ENCODE results near the gene TLE1. TPM values are rescaled to one million over a fixed set of nuclear protein-coding genes. Genes with fewer than 3 reads are reported as not detected.
A peak's percentile ranks its signal among the peaks of the same experiment; 100 is the strongest.

TLE1 gene
- total RNA-seq, 1 donor, result 9.0 TPM

GRCh38 chr9:81669866-81670265 is 19.5 kb downstream of the TLE1 start:
- peaks cover 3% of the 10 kb centered on the region for H4K20me1 ChIP-seq (ENCODE audit: insufficient read depth, low read length)
- H3K27ac ChIP-seq (ENCODE audit: low read depth, low read length), result no peak overlapping the region
- H3K36me3 ChIP-seq (ENCODE audit: insufficient read depth, low read length), result no peaks in the 10 kb centered on the region
- no peaks in the 10 kb centered on the region for H3K9me3 ChIP-seq (ENCODE audit: low read depth, low read length)
- H3K27me3 ChIP-seq (ENCODE audit: insufficient read depth, low read length), result no peaks in the 10 kb centered on the region
- no peak overlapping the region for H2AFZ ChIP-seq (ENCODE audit: low read length)
- no peak overlapping the region for H3K4me3 ChIP-seq (ENCODE audit: insufficient read depth, low read length)
- no peaks in the 10 kb centered on the region for H3K79me2 ChIP-seq (ENCODE audit: insufficient read depth, low read length)
- no peak for DNase-seq (ENCODE audit: insufficient read length, low spot score, missing footprints)
- H3K4me2 ChIP-seq (ENCODE audit: insufficient read depth, low read length), result no peak overlapping the region
- TF ChIP-seq, protein P1, sequence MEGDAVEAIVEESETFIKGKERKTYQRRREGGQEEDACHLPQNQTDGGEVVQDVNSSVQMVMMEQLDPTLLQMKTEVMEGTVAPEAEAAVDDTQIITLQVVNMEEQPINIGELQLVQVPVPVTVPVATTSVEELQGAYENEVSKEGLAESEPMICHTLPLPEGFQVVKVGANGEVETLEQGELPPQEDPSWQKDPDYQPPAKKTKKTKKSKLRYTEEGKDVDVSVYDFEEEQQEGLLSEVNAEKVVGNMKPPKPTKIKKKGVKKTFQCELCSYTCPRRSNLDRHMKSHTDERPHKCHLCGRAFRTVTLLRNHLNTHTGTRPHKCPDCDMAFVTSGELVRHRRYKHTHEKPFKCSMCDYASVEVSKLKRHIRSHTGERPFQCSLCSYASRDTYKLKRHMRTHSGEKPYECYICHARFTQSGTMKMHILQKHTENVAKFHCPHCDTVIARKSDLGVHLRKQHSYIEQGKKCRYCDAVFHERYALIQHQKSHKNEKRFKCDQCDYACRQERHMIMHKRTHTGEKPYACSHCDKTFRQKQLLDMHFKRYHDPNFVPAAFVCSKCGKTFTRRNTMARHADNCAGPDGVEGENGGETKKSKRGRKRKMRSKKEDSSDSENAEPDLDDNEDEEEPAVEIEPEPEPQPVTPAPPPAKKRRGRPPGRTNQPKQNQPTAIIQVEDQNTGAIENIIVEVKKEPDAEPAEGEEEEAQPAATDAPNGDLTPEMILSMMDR (IDR thresholded peaks at IDR 0.05; ENCODE audit: extremely low read depth, low read depth, low read length), result no peak
- peaks cover 5% of the 10 kb centered on the region for H3K4me1 ChIP-seq (ENCODE audit: insufficient read depth, low read length)

DNA sequence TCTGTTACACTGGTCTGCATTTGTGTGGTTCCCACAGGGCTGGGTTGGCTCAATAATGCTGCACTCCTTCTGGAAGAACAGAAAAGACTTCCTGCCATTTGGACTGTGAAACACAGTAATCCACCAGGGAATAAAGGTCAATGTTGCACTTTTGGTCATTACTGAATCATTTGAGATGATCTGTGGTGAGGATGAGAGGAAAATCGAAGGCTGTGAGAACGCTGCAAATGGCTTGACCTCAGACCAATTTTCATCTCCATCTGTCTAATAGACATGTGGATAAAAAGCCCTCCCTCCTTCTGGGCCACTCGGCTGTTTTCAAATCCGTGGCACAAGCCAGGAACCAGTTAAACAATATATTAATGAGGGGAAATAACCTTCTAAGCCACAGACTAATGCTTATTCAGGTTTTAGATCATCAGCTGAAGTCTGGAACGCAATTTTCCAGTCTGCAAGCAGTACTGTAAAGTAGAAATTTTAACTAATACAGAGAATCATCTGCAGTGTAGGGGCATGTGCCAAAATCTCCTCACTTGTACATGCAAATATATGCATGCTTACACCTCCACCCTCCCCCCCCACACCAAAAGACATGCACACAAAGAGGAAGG is 20.2 kb downstream of the TLE1 start:
- peaks cover 2% of the 10 kb centered on the region for H4K20me1 ChIP-seq (ENCODE audit: insufficient read depth, low read length)
- peak overlapping the region; percentile 37 for H2AFZ ChIP-seq (ENCODE audit: low read length)
- no peak overlapping the region for H3K27ac ChIP-seq (ENCODE audit: low read depth, low read length)
- H3K79me2 ChIP-seq (ENCODE audit: insufficient read depth, low read length), result no peaks in the 10 kb centered on the region
- no peaks in the 10 kb centered on the region for H3K9me3 ChIP-seq (ENCODE audit: low read depth, low read length)
- H3K4me3 ChIP-seq (ENCODE audit: insufficient read depth, low read length), result no peak overlapping the region
- H3K4me2 ChIP-seq (ENCODE audit: insufficient read depth, low read length), result peak overlapping the region; percentile 29
- peak; percentile 85 for DNase-seq (ENCODE audit: insufficient read length, low spot score, missing footprints)
- peaks cover 5% of the 10 kb centered on the region for H3K4me1 ChIP-seq (ENCODE audit: insufficient read depth, low read length)
- H3K27me3 ChIP-seq (ENCODE audit: insufficient read depth, low read length), result no peaks in the 10 kb centered on the region
- no peaks in the 10 kb centered on the region for H3K36me3 ChIP-seq (ENCODE audit: insufficient read depth, low read length)
- TF ChIP-seq, protein P1 (IDR thresholded peaks at IDR 0.05; ENCODE audit: extremely low read depth, low read depth, low read length), result no peak

- Histone ChIP-seq H4K20me1 (ENCODE audit: insufficient read depth, low read length) (no peaks in the 10 kb centered on the region), H3K79me2 (ENCODE audit: insufficient read depth, low read length) (no peaks in the 10 kb centered on the region), H3K4me2 (ENCODE audit: insufficient read depth, low read length) (no peak overlapping the region), H3K4me1 (ENCODE audit: insufficient read depth, low read length) (peaks cover 5% of the 10 kb centered on the region), H2AFZ (ENCODE audit: low read length) (no peak overlapping the region), H3K4me3 (ENCODE audit: insufficient read depth, low read length) (no peak overlapping the region), H3K27ac (ENCODE audit: low read depth, low read length) (no peak overlapping the region), H3K9me3 (ENCODE audit: low read depth, low read length) (no peaks in the 10 kb centered on the region), H3K36me3 (ENCODE audit: insufficient read depth, low read length) (no peaks in the 10 kb centered on the region), H3K27me3 (ENCODE audit: insufficient read depth, low read length) (no peaks in the 10 kb centered on the region)
- DNase-seq (ENCODE audit: insufficient read length, low spot score, missing footprints), result no peak
- TF ChIP-seq, protein P1 (IDR thresholded peaks at IDR 0.05; ENCODE audit: extremely low read depth, low read depth, low read length), result no peak
Measured at GRCh38 chr9:81666123-81666522, 23.2 kb downstream of the TLE1 start.

DNA sequence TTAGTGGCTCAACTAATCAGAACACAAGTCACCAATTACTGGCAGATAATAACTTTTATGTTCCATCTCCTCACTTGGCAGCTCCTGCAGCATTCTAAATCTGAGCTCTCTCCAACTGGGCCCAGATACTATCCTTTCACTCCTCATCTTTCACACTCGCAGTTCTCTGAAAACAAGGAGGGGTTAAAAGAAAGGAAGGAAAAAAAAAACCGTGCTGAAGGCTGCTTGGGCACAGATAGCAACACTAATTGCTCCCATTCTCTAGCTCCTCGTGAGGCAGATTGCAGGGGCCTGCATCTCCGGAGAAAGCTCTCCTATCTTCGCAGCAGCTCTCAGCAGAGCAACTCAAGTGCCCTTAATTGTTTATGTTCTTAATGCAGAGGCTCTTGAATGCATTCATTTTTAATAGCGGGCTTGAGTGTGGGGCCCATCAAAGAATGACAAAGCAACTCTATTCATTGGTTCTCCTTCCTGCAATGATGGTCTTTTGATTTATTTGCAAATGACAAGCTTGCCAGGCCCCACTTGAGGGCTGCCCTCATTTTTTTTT is 23.9 kb downstream of the TLE1 start:
- Histone ChIP-seq H4K20me1 (ENCODE audit: insufficient read depth, low read length) (no peaks in the 10 kb centered on the region), H3K27ac (ENCODE audit: low read depth, low read length) (no peak overlapping the region), H3K4me1 (ENCODE audit: insufficient read depth, low read length) (peaks cover 5% of the 10 kb centered on the region), H3K9me3 (ENCODE audit: low read depth, low read length) (no peaks in the 10 kb centered on the region), H3K27me3 (ENCODE audit: insufficient read depth, low read length) (no peaks in the 10 kb centered on the region), H3K79me2 (ENCODE audit: insufficient read depth, low read length) (no peaks in the 10 kb centered on the region), H3K4me3 (ENCODE audit: insufficient read depth, low read length) (no peak overlapping the region), H2AFZ (ENCODE audit: low read length) (no peak overlapping the region), H3K4me2 (ENCODE audit: insufficient read depth, low read length) (no peak overlapping the region), H3K36me3 (ENCODE audit: insufficient read depth, low read length) (no peaks in the 10 kb centered on the region)
- TF ChIP-seq, protein P1 (IDR thresholded peaks at IDR 0.05; ENCODE audit: extremely low read depth, low read depth, low read length), result no peak
- DNase-seq (ENCODE audit: insufficient read length, low spot score, missing footprints), result no peak

Measured in osteoblast (primary cell).